Activated naive CD8-positive, alpha-beta T cell treated with anti-CD3 and anti-CD28 coated beads, Interleukin-2, amount 50 U/mL, for 16 hours (primary cell): Measurements from ENCODE around the gene SYPL2.

Source experiments
- DNase-seq: peaks from one replicate; pipeline ENCODE4 v3.0.0-alpha.2; 2020; ENCODE audit warnings: low read depth, low spot score

SYPL2 gene

GRCh38 chr1:109491372-109491771 lies 25.0 kb downstream of the SYPL2 start:
- DNase-seq: no peak

DNA sequence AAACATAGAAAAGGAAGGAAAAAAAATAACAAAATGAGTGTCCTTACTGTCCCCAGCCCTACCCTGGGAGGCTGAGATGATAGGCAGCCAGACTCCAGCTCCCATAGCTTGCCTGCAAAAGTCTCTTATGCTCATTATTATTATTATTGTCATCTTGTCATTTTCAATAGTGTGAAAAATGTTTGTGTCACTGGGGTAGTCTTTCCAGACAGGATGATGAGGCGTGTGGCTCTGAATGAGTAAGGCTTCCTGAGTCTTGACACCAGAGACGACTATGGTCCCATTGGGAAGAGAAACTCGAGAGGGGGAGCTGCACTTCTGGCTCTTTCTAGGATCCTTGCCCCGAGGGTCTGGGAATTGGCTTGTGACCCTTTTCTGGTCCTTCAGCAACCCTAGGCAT lies 26.4 kb downstream of the SYPL2 start:
- DNase-seq: no peak

- no peak for DNase-seq
These were observed 26.9 kb downstream of the SYPL2 start for GRCh38 chr1:109493227-109493626.

GRCh38 chr1:109493805-109494539 lies 27.6 kb downstream of the SYPL2 start, which contains the start of gene CYB561D1:
TSS of gene CYB561D1 (plus strand) at chr1:109494094. CDS start at chr1:109494140, 46 bp downstream.
- peak; percentile 85 for DNase-seq

- no peak for DNase-seq
These were observed 29.4 kb downstream of the SYPL2 start for GRCh38 chr1:109495738-109496137.

DNA sequence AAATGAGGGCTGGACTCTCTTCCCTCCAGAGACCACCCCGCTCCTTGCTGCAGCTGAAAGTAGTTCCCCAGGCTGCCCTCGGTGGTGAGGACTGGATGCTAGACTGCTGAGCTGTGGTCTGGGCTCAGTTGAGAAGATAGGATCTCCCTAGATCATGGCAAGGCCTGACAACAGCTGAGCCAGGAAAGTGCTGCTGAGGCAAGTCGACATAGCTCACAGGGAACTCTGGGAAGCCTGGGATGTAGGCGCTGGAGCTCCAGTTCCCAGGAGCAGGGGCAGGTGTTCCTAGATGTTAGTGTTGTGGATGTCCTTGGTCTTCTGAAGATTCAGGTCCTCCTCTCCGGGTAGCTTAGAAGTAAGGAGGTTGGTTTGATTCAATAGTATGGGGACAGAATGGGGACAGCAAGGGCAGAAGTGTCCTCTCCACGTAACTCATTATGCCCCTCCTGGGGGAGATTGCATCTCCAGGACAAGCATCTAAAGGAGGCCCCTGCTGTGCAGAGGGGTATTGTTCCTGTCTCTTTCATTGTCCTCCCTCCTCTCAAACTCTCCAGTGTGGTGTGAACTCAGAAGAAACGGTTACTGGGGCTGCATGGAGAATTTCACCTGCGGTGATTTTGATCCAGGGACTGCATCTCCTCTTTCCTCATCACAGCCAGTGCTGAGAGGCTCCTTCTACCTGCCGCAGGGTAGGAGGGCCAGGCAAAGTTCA lies 31.3 kb downstream of the SYPL2 start:
- no peak for DNase-seq

- no peak for DNase-seq
These were observed 31.9 kb downstream of the SYPL2 start for GRCh38 chr1:109498161-109498801.

GRCh38 chr1:109499081-109499480 lies 32.7 kb downstream of the SYPL2 start:
- no peak for DNase-seq

GRCh38 chr1:109499661-109500536 lies 33.6 kb downstream of the SYPL2 start:
- no peak for DNase-seq

- DNase-seq: no peak
These were observed 34.6 kb downstream of the SYPL2 start for GRCh38 chr1:109500941-109501381.

DNA sequence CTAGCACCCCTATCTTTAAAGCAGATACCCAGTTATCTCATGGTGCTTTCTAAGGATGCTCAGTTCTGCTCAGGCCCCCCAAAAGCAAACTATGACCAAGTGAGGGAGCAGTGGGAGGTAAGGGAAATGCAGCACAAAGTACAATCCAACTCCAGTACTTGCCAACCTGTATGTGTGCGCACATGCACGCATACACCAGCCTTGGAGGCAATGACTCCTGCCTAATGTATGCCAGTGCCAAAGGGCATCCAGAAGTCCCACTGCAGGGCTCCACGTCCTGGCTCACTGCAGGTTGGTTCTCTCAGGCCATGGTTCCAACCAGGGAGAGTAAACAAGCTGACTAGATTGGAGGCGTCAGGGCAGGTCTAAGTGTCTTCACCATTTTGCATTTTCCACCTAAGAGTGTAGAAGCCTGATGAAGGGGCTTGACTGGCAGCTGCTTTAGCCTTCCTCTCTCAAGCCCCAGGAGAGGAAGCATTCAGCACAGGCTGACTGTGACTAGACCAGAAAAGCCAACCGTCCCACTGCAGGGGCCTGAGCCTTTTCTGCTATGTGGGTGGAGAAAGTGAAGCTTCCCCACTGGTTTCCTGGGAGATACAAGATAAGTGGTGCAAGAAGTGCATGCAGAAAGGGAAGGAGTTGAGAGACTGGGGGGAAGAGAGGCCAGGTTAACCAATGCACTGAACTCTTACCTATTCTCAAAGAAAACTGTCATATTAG lies 35.5 kb downstream of the SYPL2 start:
- DNase-seq: no peak

GRCh38 chr1:109502364-109502851 lies 36.1 kb downstream of the SYPL2 start:
- DNase-seq: no peak

GRCh38 chr1:109503935-109504334 lies 37.6 kb downstream of the SYPL2 start:
- no peak for DNase-seq

GRCh38 chr1:109504974-109505373 lies 38.6 kb downstream of the SYPL2 start:
- no peak for DNase-seq

DNA sequence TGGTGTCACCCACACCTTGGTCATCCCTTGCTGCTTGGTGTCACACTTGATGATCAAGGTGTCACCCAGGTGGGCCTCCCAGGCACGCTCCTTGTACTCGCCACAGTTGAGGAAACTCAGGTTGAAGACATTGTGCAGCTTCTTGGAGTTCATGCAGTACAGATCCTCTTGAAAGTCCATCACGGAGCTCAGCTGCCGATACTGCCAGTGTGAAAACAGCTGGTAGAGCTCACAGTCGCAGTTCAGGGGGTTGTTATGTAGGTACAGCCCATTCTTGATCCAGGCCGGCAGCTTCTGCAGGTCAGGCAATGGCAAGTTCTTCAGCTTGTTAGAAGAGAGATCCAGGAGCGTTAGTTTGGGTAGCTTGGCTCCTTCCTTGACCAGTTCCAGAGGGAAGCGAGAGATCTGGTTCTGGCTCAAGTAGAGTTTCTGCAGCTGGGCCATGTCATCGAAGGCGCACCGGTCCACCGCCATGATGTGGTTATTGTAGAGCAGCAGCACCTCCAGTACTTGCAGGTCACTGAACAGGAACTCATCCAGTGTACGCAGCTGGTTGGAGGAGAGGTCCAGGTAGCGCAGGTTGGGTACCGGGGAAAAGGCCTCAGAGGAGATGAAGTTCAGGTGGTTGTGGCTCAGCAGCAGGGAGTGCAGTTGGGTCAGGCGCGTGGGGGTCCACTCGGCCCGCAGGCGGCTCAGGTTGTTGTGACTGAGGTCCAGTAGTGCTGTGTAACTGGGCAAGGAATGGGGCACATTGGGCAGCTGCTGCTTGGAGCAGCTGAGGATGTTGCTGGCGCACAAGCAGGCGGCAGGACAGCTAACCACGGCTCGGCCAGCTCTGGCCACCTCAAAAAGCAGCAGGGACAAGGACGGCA lies 41.9 kb downstream of the SYPL2 start:
- DNase-seq: no peak

DNA sequence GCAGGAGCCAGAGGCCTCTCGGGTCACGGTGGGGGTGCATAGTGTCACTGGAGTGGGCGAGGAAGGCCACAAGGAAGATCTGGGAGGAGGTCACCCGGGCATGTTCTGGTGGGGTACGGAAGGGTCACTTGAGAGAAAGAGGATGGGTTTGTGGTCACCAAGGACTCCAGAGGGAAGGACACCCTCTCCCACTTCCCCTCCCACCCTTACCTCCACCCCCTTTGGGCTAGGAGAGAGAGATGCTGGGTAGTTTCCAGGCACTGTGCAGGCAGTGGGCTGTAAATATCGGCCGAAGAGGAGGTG lies 42.5 kb downstream of the SYPL2 start:
- DNase-seq: no peak

DNA sequence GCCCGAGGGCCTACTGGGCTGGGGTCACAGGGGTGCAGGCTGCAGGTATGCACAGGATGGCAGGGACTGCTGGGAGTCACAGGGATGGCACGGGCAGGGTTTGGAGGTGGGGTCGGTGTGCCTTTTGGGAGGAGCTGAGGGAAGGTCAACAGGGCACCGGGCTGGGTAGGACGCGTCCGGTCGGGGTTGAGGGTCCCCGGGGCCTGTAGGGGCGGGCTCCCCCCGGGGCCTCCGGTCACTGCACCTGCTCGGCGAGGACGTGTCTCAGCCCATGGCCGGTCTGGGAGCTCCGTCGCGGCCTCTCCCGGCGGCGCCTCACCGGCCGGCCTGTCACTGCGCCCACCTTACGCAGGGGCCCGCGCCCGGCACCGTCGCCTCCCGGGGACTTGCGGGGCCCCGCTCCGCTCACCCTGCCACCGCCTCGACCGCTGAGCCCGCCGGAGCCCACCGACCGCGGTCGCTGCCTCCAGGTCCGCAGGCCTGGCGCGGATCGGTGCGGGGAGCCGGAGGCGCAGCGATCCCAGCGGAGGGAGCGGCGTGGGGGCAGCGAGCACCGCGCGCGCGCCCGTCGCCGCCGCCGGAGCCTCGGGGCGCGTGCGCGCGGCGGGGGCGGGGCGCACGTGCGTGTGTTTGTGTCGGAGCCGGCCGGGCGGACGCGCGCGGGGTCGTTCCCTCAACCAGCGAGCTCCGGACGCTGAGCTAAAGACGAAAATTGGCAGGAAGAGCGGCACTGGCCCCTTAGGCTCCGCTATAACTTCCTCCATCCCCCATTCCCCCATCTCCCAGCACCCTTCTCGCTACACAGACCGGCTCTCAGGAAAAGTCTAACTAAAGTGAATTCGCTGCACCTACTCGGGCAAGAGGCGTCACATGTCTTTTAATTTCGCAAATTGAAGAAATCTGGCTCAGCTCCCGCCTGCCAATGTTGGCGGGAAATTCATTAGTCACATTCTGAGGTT lies 43.1 kb downstream of the SYPL2 start, which contains the start of gene AMIGO1:
Gene AMIGO1 (minus strand): TSS at position 552 of the 959 bp plus-strand sequence. CDS start 815 bp downstream, outside the sequence.
- peak; percentile 32 for DNase-seq

DNA sequence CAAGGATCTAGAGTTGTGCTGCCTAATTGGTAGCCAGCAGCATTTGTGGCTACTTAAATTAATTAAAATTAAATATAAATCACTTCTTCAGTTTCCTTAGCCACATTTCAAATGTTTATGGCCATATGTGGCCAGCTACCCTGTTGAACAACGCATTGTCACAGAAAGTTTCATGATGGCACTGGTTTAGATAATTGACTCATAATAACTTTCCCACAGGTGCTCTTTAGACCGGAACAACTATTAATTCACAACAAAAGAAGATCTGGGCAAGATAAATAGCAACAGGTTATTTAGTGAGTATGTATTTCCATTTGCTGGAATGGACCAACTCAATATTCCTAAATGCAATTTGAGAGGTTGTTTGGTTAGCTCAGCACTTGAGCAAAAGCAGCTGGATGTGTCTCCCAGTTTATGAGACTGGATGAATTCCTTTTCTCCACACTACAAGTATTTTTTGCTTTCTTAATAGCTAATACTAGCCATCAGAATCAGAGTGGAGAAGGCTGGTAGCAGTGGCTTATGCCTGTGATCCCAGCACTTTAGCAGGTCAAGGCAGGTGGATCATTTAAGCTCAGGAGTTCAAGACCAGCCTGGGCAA lies 46.9 kb downstream of the SYPL2 start:
- no peak for DNase-seq
